ENCODE measurements around the gene OR6M1. TPM values are rescaled to one million over a fixed set of nuclear protein-coding genes. Genes with fewer than 3 reads are reported as not detected.

OR6M1 gene
- total RNA-seq, result not detected

GRCh38 chr11:123806249-123806648, at the start of gene OR6M1:
OR6M1 (minus strand) TSS chr11:123806349; CDS start chr11:123806349, 0 bp downstream.
- Histone ChIP-seq H3K27ac (no peak within 1 kb of the TSS), H3K9me3 (no peaks in the 10 kb centered on the region), H3K4me1 (no peaks in the 10 kb centered on the region), H3K27me3 (peaks cover 6% of the 10 kb centered on the region), H3K4me3 (no peak within 1 kb of the TSS), H3K36me3 (no peaks in the 10 kb centered on the region)
- no peak for TF ChIP-seq POLR2A (IDR thresholded peaks at IDR 0.05)
- TF ChIP-seq EP300 (IDR thresholded peaks at IDR 0.05), result no peak
- TF ChIP-seq CTCF (IDR thresholded peaks at IDR 0.05), result no peak
- TF ChIP-seq POLR2AphosphoS5 (IDR thresholded peaks at IDR 0.05), result no peak
- ATAC-seq, result no peak
- WGBS, 2 donors (ENCODE audit: low coverage in 1 of 2), result 59 to 66% methylated on average over 4 of the region's 4 CpGs

- H3K4me3 ChIP-seq, result no peak overlapping the region
- WGBS, 2 donors (ENCODE audit: low coverage in 1 of 2), result 89 to 96% methylated on average over 2 of the region's 2 CpGs
- peaks cover 8% of the 10 kb centered on the region for H3K27me3 ChIP-seq
- H3K4me1 ChIP-seq, result no peaks in the 10 kb centered on the region
- ATAC-seq, result no peak
- H3K27ac ChIP-seq, result no peak overlapping the region
- H3K36me3 ChIP-seq, result no peaks in the 10 kb centered on the region
- no peaks in the 10 kb centered on the region for H3K9me3 ChIP-seq
- TF ChIP-seq CTCF (IDR thresholded peaks at IDR 0.05), result no peak
Measured at GRCh38 chr11:123853038-123853437, 46.9 kb upstream of the OR6M1 start.

GRCh38 chr11:123852321-123852720, 46.2 kb upstream of the OR6M1 start:
- Histone ChIP-seq H3K9me3 (no peaks in the 10 kb centered on the region), H3K36me3 (no peaks in the 10 kb centered on the region), H3K27me3 (peaks cover 8% of the 10 kb centered on the region), H3K4me1 (no peaks in the 10 kb centered on the region), H3K4me3 (no peak overlapping the region), H3K27ac (no peak overlapping the region)
- TF ChIP-seq POLR2AphosphoS5 (IDR thresholded peaks at IDR 0.05), result no peak
- TF ChIP-seq CTCF (IDR thresholded peaks at IDR 0.05), result no peak
- no peak for TF ChIP-seq POLR2A (IDR thresholded peaks at IDR 0.05)
- no peak for TF ChIP-seq EP300 (IDR thresholded peaks at IDR 0.05)
- ATAC-seq, result no peak

- no peak overlapping the region for H3K27ac ChIP-seq
- no peaks in the 10 kb centered on the region for H3K36me3 ChIP-seq
- no peak for ATAC-seq
- no peak overlapping the region for H3K4me3 ChIP-seq
- TF ChIP-seq POLR2A (IDR thresholded peaks at IDR 0.05), result no peak
- TF ChIP-seq POLR2AphosphoS5 (IDR thresholded peaks at IDR 0.05), result no peak
- no peak for TF ChIP-seq EP300 (IDR thresholded peaks at IDR 0.05)
- TF ChIP-seq CTCF (IDR thresholded peaks at IDR 0.05), result no peak
- no peaks in the 10 kb centered on the region for H3K9me3 ChIP-seq
- no CpG with 5 or more reads among the region's 4 CpGs for WGBS, 2 donors (ENCODE audit: low coverage in 1 of 2)
- H3K27me3 ChIP-seq, result peaks cover 8% of the 10 kb centered on the region
- H3K4me1 ChIP-seq, result no peaks in the 10 kb centered on the region
Measured at GRCh38 chr11:123851110-123851509, 45.0 kb upstream of the OR6M1 start.

GRCh38 chr11:123841174-123841573, 35.0 kb upstream of the OR6M1 start:
- H3K27ac ChIP-seq, result no peak overlapping the region
- 58 to 80% methylated on average over 1 to 6 of the region's 6 CpGs for WGBS, 2 donors (ENCODE audit: low coverage in 1 of 2)
- no peak for ATAC-seq
- no peak for TF ChIP-seq POLR2A (IDR thresholded peaks at IDR 0.05)
- no peak for TF ChIP-seq POLR2AphosphoS5 (IDR thresholded peaks at IDR 0.05)
- TF ChIP-seq CTCF (IDR thresholded peaks at IDR 0.05), result no peak
- no peak for TF ChIP-seq EP300 (IDR thresholded peaks at IDR 0.05)
- no peaks in the 10 kb centered on the region for H3K9me3 ChIP-seq
- H3K4me1 ChIP-seq, result no peaks in the 10 kb centered on the region
- no peak overlapping the region for H3K4me3 ChIP-seq
- H3K27me3 ChIP-seq, result peaks cover 3% of the 10 kb centered on the region
- H3K36me3 ChIP-seq, result no peaks in the 10 kb centered on the region

All from gastroesophageal sphincter (tissue), 4 donors.